Stimulated activated naive CD8-positive, alpha-beta T cell treated with anti-CD3 and anti-CD28 coated beads, Interleukin-15, amount 100 ng/mL, for 72 hours (primary cell): ENCODE data around the gene KDR.

Experiments used
- ATAC-seq: fragments of 150-1000 bp; cut with Tn5 transposase; 2 replicates; pipeline ENCODE4 v1.10.0; 2021; ENCODE audit warnings: mild to moderate bottlenecking, moderate library complexity
- DNase-seq, 2 donors: peaks; one replicate each; pipeline ENCODE4 v3.0.0; 2021 to 2022
- H3K27ac Mint-ChIP-seq, 2 donors: one replicate each; pipeline ENCODE4 v1.8.0; 2022; ENCODE audit warnings: mild to moderate bottlenecking in 2 of 2, mixed read lengths in 2 of 2, moderate library complexity in 2 of 2
- H3K27me3 Mint-ChIP-seq: one replicate; pipeline ENCODE4 v1.8.0; 2022; ENCODE audit warnings: mixed read lengths
- H3K4me1 Mint-ChIP-seq: one replicate; pipeline ENCODE4 v1.8.0; 2022; ENCODE audit warnings: mild to moderate bottlenecking, mixed read lengths
- H3K4me3 Mint-ChIP-seq, 2 donors: one replicate each; pipeline ENCODE4 v1.8.0; 2022; ENCODE audit warnings: mild to moderate bottlenecking in 2 of 2, mixed read lengths in 2 of 2, moderate library complexity in 1 of 2
- H3K9me3 Mint-ChIP-seq, 2 donors: one replicate each; pipeline ENCODE4 v1.8.0; 2022; ENCODE audit warnings: mixed read lengths in 2 of 2

The KDR gene

DNA sequence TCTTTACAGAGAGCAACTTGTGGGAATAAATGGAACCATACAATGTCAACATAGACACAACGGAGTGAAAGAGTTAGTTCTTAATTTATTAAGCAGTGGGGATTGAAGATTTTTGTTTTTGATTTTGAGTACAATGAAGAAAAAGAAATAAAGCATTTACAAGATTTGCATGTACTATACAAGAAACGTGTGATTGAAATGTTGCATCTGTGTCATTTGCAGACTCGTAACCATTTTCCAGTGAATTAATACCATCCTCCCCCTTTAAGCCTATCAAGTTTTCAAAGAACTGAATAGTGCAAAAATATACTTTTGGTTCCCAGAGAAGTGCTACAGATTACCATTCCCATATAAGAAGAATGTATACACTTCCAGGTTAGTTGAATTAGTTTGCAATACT, 8.6 kb upstream of the KDR start:
- Mint-ChIP-seq H3K27ac (no peak overlapping the region), H3K9me3 (peaks cover 0 to 3% of the 10 kb centered on the region in 2 donors), H3K4me3 (no peak overlapping the region), H3K27me3 (peaks cover 12% of the 10 kb centered on the region), H3K4me1 (no peaks in the 10 kb centered on the region)
- ATAC-seq: no peak
- DNase-seq: no peak

DNA sequence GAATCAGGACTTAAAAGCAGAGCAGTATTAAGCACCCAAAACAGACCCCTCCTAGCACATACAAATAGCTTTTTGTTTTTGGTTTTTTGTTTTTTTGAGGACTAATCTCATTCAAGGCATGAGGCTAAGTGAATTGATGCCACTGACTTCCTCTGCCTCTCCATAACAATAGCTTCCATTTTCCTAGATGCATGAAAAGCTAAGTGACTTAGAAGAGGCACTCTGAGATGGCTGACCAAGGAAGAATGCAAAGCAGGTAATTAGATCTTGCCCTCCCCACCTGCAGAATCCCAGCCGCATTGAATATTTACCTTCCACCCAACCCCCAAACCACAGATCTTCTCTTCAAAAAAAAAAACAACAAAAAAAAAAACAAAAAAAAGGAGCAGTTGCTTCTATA, 7.4 kb upstream of the KDR start:
- peaks cover 0 to 3% of the 10 kb centered on the region in 2 donors for H3K9me3 Mint-ChIP-seq
- peaks cover 24% of the 10 kb centered on the region for H3K27me3 Mint-ChIP-seq
- H3K4me3 Mint-ChIP-seq: no peak overlapping the region
- ATAC-seq (no peak), DNase-seq (no peak)
- no peak overlapping the region for H3K27ac Mint-ChIP-seq
- no peaks in the 10 kb centered on the region for H3K4me1 Mint-ChIP-seq

DNA sequence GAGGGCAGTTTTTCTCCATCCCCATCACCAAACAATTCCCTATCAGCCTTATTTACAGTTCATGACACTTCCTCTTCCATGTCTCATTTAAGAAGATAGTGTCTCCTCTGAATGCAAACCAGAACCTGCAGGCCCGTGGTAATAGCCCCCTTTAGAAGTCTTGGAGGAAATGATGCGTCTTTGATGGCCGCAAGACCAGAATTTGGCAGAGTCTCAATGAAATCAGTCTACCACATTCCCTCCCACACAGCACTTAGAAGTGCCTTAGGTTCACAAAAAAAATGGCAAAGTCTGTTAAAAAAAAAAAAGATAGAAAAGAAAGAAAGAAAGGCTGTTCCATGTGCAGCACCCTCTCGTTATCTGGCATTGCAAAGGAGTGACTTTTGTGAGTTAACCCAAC, 2.1 kb upstream of the KDR start:
- Mint-ChIP-seq H3K4me1 (peaks cover 15% of the 10 kb centered on the region), H3K27ac (no peak overlapping the region), H3K4me3 (no peak overlapping the region), H3K9me3 (no peaks in the 10 kb centered on the region), H3K27me3 (peaks cover 54% of the 10 kb centered on the region)
- no peak for DNase-seq
- ATAC-seq: no peak

GRCh38 chr4:55127053-55127452, 1.7 kb upstream of the KDR start:
- Mint-ChIP-seq H3K9me3 (no peaks in the 10 kb centered on the region), H3K27ac (peak overlapping the region in 1 of 2 donors; percentile 63), H3K27me3 (peaks cover 54% of the 10 kb centered on the region), H3K4me3 (no peak overlapping the region), H3K4me1 (peaks cover 15% of the 10 kb centered on the region)
- ATAC-seq: no peak
- DNase-seq: no peak

DNA sequence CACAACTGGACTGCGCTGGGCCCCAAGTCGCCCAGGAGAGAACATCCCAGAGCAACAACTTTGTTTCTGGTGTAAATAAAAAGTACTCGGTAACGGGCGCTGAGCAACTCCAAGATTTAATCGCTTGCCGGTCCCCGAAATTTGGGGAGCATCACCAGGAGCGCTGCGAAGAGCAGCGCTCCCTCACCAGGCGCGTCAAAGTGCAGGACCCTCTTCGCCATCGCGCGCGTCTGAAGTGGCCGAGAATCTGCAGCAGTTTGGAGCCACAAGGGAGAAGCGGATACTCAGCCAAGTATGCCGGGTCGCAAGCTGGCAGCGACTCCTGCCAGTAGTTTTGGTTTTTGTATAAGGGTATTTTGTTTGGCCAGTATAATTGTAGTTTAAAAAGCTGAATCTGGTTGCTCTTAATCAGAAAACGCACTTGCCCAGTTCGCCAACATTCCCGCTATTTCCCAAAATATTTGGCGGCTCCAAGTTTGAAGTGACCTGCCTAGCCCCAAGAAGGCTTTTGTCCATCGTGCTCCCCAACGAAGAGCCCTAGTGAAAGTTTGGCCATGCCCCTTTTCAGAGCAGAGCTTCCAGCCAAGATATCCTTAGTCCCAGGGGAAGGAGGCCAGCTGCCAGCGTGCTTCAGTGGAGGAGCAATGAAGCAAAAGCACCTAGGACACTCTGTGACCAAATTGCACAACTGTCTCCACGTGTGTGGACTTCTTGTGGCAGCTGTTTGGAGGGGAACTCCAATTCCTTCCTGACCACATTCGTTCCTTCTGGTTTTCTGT, 557 bp upstream of the KDR start:
- no peak for ATAC-seq
- Mint-ChIP-seq H3K27ac (no peak overlapping the region), H3K4me3 (peak overlapping the region; percentile 55 to 70), H3K27me3 (peaks cover 54% of the 10 kb centered on the region), H3K4me1 (peaks cover 15% of the 10 kb centered on the region), H3K9me3 (no peaks in the 10 kb centered on the region)
- no peak for DNase-seq

GRCh38 chr4:55124322-55125076, 896 bp downstream of the KDR start:
- H3K4me1 Mint-ChIP-seq: peaks cover 15% of the 10 kb centered on the region
- H3K9me3 Mint-ChIP-seq: no peaks in the 10 kb centered on the region
- H3K27me3 Mint-ChIP-seq: peaks cover 54% of the 10 kb centered on the region
- H3K4me3 Mint-ChIP-seq: no peak overlapping the region
- DNase-seq (no peak), ATAC-seq (no peak)
- H3K27ac Mint-ChIP-seq: no peak overlapping the region

- H3K9me3 Mint-ChIP-seq: no peaks in the 10 kb centered on the region
- H3K4me1 Mint-ChIP-seq: peaks cover 15% of the 10 kb centered on the region
- ATAC-seq (no peak), DNase-seq (no peak)
- H3K27me3 Mint-ChIP-seq: peaks cover 53% of the 10 kb centered on the region
- H3K4me3 Mint-ChIP-seq: no peak overlapping the region
- no peak overlapping the region for H3K27ac Mint-ChIP-seq
Measured at GRCh38 chr4:55123791-55124190, 1.6 kb downstream of the KDR start.

DNA sequence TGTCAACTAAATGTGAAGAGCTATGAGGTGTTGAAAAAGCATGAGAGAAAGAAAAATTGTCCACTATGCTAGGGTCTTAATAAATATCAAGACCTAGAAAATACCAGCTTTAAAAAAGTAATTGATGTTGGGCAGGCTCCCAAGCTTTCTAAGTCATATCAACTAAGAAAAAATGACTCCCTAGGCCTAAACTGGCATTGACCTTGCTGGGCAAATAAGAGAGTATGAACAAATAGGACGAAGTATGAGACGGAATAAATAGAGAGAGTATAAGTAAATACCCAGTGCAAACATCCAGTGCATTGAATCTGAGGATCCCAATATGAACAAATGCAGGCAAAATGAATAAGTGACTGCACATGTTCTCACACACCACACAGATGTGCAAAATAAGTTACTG, 3.2 kb downstream of the KDR start:
- no peaks in the 10 kb centered on the region for H3K9me3 Mint-ChIP-seq
- DNase-seq (no peak), ATAC-seq (no peak)
- peaks cover 15% of the 10 kb centered on the region for H3K4me1 Mint-ChIP-seq
- H3K27ac Mint-ChIP-seq: no peak overlapping the region
- H3K27me3 Mint-ChIP-seq: peaks cover 48% of the 10 kb centered on the region
- no peak overlapping the region for H3K4me3 Mint-ChIP-seq

DNA sequence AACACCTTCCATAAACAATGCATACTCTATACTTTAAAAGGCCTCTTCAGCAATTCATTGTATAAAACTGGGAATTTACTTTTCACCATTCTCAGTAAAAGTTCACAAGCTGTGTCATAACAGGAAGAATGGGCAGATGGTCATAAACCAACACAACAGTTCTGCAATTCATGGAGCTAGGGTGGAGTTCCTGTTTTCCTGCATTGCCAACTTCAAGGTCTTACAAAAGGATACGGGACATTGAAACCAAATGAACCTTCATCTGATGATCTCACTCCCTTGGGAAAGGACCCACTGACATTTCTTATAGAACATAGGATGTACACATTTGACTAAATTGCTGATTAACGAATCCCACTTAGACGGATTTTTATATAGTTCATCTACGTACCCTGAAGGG, 4.1 kb downstream of the KDR start:
- peaks cover 15% of the 10 kb centered on the region for H3K4me1 Mint-ChIP-seq
- no peak for ATAC-seq
- no peak for DNase-seq

GRCh38 chr4:55118397-55118796, 7.0 kb downstream of the KDR start:
- peaks cover 25% of the 10 kb centered on the region for H3K27me3 Mint-ChIP-seq
- no peak overlapping the region for H3K4me3 Mint-ChIP-seq
- no peak for DNase-seq
- no peak for ATAC-seq
- H3K4me1 Mint-ChIP-seq: no peaks in the 10 kb centered on the region
- H3K27ac Mint-ChIP-seq: no peak overlapping the region
- no peaks in the 10 kb centered on the region for H3K9me3 Mint-ChIP-seq

More for the DNA sequence above, 4.1 kb downstream of the KDR start:
- Mint-ChIP-seq H3K4me3 (no peak overlapping the region), H3K9me3 (no peaks in the 10 kb centered on the region), H3K27ac (no peak overlapping the region), H3K27me3 (peaks cover 48% of the 10 kb centered on the region)

DNA sequence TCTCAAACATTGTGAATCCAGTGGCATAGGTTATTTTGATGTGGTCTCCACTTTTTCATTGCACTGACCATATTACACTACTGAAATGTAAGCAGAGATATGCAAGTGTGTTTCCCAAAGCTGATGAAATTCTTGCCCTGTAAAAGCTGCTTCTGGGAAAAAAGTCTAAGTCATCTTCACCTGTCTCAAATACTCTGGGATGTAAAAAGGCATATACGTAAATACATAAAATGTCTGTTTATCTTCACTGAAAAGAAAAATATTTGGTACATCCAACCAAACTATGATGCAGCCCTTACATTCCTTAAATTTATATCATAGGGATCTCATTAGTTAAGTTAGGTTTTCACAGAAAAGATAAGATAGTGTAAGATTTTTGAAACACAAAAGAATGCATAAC, 7.9 kb downstream of the KDR start:
- no peak for ATAC-seq
- no peak overlapping the region for H3K4me3 Mint-ChIP-seq
- no peaks in the 10 kb centered on the region for H3K9me3 Mint-ChIP-seq
- no peak overlapping the region for H3K27ac Mint-ChIP-seq
- H3K27me3 Mint-ChIP-seq: peaks cover 25% of the 10 kb centered on the region
- DNase-seq: no peak
- no peaks in the 10 kb centered on the region for H3K4me1 Mint-ChIP-seq

DNA sequence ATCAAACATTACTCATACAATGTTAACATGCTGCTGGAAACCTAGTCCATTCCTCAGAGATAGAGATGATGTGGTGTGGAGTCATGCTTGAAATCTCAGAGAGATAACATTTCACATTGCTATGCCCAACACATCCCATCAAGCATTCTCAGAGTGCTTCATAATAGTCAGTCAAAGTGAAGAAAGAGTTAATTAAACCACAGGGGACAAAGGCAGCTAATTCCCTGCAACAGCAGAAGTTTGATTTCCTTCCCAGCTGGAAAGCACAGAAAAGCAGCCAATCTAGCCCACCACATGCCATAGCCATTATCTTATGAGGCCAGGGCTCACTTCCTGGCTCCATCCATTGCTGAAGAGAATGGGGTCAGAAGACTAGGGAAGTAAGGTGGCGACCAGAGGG, 8.9 kb downstream of the KDR start:
- ATAC-seq: no peak
- Mint-ChIP-seq H3K4me1 (no peaks in the 10 kb centered on the region), H3K9me3 (no peaks in the 10 kb centered on the region), H3K4me3 (no peak overlapping the region), H3K27me3 (peaks cover 25% of the 10 kb centered on the region), H3K27ac (no peak overlapping the region)
- no peak for DNase-seq

DNA sequence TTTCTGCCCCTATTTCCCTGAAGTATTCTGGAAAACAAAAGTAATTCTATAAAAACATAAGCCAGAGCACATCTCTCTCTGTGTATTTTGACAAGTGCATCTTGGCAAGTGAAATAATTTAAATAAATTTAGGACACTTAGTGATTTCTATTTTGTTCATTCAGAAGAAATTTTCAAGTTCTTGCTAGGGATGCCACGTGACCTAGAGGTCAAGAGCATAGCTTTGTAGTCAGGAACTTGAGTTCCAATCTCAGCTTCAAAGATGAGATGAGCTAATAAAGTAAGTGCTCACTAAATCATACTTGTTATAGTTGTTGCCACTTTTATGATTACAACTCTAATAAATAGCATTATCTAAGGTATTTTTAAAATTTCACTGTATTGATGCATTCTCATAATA, 13.8 kb downstream of the KDR start:
- Mint-ChIP-seq H3K9me3 (peaks cover 0 to 5% of the 10 kb centered on the region in 2 donors), H3K4me1 (no peaks in the 10 kb centered on the region), H3K4me3 (no peak overlapping the region), H3K27ac (no peak overlapping the region), H3K27me3 (peaks cover 18% of the 10 kb centered on the region)
- DNase-seq (no peak), ATAC-seq (no peak)

DNA sequence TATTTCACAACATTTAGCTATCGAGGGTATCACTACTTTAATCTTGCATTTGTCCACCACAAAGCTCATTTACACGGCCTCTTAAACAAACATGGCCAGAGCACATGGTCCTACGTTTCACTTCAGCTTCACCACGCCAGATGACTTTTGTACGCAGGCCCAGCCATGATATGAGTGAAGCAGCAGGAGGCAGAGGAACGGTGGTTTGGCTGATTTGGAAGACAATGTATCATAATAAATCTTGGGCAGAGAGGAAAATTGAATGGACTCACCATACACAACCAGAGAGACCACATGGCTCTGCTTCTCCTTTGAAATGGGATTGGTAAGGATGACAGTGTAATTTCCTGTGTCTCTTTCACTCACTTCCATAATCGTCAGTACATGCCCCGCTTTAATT, 15.3 kb downstream of the KDR start:
- no peak for DNase-seq
- no peaks in the 10 kb centered on the region for H3K4me1 Mint-ChIP-seq

DNA sequence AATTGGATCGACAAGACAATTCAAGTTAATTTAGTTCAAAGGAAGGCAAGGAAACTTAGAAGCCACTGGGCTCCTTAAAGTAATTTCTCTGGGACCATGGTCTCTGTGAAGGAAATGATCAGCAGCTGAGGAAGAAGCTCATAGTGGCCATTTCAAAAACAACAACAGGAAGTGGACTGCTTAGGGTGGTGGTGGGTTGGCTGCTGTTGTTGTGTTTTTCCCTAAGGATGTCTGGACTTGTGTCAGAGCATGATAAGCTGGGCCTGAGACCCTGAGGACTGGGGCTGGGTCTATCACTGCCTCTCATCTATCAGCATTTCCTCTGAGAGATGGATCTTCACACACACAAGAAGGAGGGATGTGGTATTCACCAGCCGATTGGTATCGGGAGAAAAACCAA, 18.3 kb downstream of the KDR start:
- H3K4me3 Mint-ChIP-seq: no peak overlapping the region
- H3K9me3 Mint-ChIP-seq: peaks cover 0 to 5% of the 10 kb centered on the region in 2 donors
- DNase-seq (no peak), ATAC-seq (no peak)
- no peaks in the 10 kb centered on the region for H3K4me1 Mint-ChIP-seq
- peaks cover 10% of the 10 kb centered on the region for H3K27me3 Mint-ChIP-seq
- no peak overlapping the region for H3K27ac Mint-ChIP-seq

More for the DNA sequence above, 15.3 kb downstream of the KDR start:
- Mint-ChIP-seq H3K27me3 (peaks cover 10% of the 10 kb centered on the region), H3K4me3 (no peak overlapping the region), H3K9me3 (peaks cover 0 to 5% of the 10 kb centered on the region in 2 donors), H3K27ac (no peak overlapping the region)
- ATAC-seq: no peak

GRCh38 chr4:55103224-55103623, 22.2 kb downstream of the KDR start:
- DNase-seq (no peak), ATAC-seq (no peak)
- Mint-ChIP-seq H3K27ac (no peak overlapping the region), H3K27me3 (no peaks in the 10 kb centered on the region), H3K4me3 (no peak overlapping the region), H3K9me3 (peaks cover 0 to 5% of the 10 kb centered on the region in 2 donors), H3K4me1 (no peaks in the 10 kb centered on the region)
